Measurements from ENCODE around the gene EGFR. TPM values are rescaled to one million over a fixed set of nuclear protein-coding genes. Genes with fewer than 3 reads are reported as not detected.

EGFR gene
- total RNA-seq, 1 experiment from 2014 or later, result 50.0 TPM

DNA sequence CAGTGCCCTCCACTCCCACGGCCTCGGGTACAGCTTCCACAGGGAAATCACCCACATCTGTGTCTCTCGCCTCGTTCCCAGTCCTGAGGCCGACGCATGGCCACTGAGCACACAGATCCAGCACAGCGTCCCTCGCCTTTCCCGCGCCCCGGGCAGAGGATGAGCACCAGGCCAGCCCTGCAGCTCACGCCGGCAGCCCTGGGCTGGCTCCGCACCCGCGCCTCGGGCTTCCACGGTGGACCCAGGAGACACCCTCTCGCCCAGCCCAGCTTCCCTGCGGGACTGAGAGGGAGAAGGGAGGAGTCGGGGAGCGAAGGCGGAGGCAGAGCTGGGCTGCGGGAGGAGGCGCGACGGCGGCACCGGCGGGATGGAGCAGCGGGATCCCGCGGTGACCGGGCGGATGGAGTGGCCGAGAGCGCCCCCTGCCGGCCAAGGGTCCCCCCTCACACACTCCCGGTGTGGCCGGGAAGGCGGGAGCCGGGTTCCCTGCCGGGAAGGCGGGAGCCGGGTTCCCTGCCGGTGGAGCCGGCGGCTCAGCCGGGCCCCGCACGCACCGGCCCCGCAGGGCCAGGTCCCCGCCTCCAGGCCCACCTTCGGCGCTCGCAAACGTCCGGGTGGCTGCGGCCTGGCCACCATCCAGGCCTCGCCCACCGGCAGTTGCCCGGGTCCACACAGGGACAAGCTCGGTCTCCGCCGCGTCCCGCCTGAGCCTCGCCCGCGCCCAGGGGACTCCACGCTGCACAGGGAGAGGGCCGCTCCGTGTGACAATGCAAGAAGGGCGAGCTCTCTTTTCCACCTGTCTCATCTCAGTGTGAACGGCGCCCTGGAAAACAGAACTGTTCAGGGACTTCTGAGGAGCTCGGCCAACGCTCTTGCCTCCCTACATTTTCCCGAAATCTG, 236.0 kb downstream of the EGFR start:
- peak overlapping the region; percentile 72 for H3K4me3 ChIP-seq (ENCODE audit: low read length)
- no peaks in the 10 kb centered on the region for H3K27me3 ChIP-seq (ENCODE audit: low read length)
- TF ChIP-seq EZH2 (IDR thresholded peaks at IDR 0.05; ENCODE audit: low read length, unreplicated experiment) (no peak), EZH2phosphoT487 (IDR thresholded peaks at IDR 0.05; ENCODE audit: borderline replicate concordance, low read length) (no peak)
- TF ChIP-seq, protein P1, sequence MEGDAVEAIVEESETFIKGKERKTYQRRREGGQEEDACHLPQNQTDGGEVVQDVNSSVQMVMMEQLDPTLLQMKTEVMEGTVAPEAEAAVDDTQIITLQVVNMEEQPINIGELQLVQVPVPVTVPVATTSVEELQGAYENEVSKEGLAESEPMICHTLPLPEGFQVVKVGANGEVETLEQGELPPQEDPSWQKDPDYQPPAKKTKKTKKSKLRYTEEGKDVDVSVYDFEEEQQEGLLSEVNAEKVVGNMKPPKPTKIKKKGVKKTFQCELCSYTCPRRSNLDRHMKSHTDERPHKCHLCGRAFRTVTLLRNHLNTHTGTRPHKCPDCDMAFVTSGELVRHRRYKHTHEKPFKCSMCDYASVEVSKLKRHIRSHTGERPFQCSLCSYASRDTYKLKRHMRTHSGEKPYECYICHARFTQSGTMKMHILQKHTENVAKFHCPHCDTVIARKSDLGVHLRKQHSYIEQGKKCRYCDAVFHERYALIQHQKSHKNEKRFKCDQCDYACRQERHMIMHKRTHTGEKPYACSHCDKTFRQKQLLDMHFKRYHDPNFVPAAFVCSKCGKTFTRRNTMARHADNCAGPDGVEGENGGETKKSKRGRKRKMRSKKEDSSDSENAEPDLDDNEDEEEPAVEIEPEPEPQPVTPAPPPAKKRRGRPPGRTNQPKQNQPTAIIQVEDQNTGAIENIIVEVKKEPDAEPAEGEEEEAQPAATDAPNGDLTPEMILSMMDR (conservative IDR thresholded peaks at IDR 0.05; ENCODE audit: low read depth, low read length), result peak; percentile 69
- no peaks in the 10 kb centered on the region for H3K79me2 ChIP-seq (ENCODE audit: low read length)
- H3K9me2 ChIP-seq (replicated peaks; ENCODE audit: low read length), result no peaks in the 10 kb centered on the region
- peak overlapping the region; percentile 47 for H3K27ac ChIP-seq (ENCODE audit: low read length)
- no TSS peak for BruUV-seq (replicated peaks)
- H2AFZ ChIP-seq (ENCODE audit: low read length), result peak overlapping the region; percentile 98
- ChIA-PET CTCF (interaction anchor here (0.5 to 2.4 kb wide), 22 partner anchors 9 to 512 kb away, joined by 3 to 24 read pairs (median 4); partner anchors contain the start of gene SEC61G), POLR2A (ENCODE audit: unreplicated experiment) (interaction anchor here (0.6 to 0.7 kb wide), 2 partner anchors 104 to 483 kb away, joined by 3 read pairs; no protein-coding TSS in a partner anchor)
- peak; percentile 82 for DNase-seq
- H3K4me1 ChIP-seq (ENCODE audit: insufficient read depth, low read length), result peaks cover 9% of the 10 kb centered on the region; the same call in 1 of the 2 replicates
- H3K9ac ChIP-seq (ENCODE audit: low read length), result peak overlapping the region; percentile 83
- H3F3A ChIP-seq (ENCODE audit: low read length, unreplicated experiment), result no peaks in the 10 kb centered on the region
- intact Hi-C loops (cut with micrococcal nuclease), result loop anchor here (1.0 to 5.0 kb wide), 9 partner anchors 68 to 482 kb away; no protein-coding TSS in a partner anchor
- H3K36me3 ChIP-seq (ENCODE audit: low read depth, low read length), result no peaks in the 10 kb centered on the region
- H4K20me1 ChIP-seq (ENCODE audit: low read length), result no peaks in the 10 kb centered on the region
- peak overlapping the region; percentile 94 for H3K4me2 ChIP-seq (ENCODE audit: low read length)
- peak; percentile 91 for ATAC-seq
- H3K9me3 ChIP-seq (ENCODE audit: low read length), result no peaks in the 10 kb centered on the region

DNA sequence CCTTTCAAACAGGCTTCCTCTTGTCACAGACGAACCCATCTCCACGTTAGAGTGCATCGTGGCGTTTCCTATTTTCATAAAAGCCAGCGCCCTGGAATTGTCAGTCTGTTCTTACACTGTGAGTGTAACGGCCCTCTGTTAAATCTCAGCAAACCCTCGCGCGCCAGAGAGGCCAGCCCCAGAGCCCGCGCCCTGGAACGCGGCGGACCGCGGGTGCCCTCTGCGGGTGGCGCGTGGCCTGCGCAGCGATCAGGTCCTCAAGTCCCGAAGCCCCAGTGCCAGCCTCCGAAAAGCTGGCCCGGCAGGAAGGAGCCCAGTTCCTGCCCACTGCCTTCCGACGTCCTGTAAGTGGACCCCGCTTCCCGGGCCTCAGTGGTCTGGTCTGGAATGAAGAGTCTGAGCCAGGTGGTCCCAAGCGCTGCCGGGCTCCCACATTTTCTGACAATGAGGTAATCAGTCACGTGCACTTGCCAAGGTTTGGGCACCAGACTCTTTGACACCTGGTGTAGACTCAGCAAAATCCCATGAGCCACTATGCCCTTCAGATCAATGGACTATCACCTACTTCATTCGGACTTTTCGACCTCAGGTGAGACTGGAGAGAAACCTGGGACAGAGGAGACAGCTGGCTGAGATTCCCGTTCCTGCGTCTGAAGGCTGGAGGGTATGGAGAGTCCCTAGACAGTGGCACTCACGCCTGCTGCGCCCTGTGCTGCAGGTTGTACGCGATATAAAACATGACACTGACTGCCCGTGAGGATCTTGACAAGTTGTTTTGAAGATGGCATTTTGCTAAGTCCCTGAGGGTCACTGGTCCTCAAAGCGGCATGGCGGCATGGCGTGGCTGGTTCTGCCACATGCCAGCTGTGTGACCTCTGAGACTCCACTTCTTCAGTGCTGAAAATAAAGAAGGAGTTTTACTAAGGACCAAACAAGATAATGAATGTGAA, 237.0 kb downstream of the EGFR start:
- Histone ChIP-seq H3K4me3 (ENCODE audit: low read length) (peak overlapping the region; percentile 72), H3K9me3 (ENCODE audit: low read length) (no peaks in the 10 kb centered on the region), H3K27ac (ENCODE audit: low read length) (peak overlapping the region; percentile 47), H3K9me2 (replicated peaks; ENCODE audit: low read length) (no peaks in the 10 kb centered on the region), H3K79me2 (ENCODE audit: low read length) (no peaks in the 10 kb centered on the region), H3F3A (ENCODE audit: low read length, unreplicated experiment) (no peaks in the 10 kb centered on the region), H3K9ac (ENCODE audit: low read length) (peak overlapping the region; percentile 83), H4K20me1 (ENCODE audit: low read length) (no peaks in the 10 kb centered on the region), H2AFZ (ENCODE audit: low read length) (peak overlapping the region; percentile 98), H3K27me3 (ENCODE audit: low read length) (no peaks in the 10 kb centered on the region), H3K36me3 (ENCODE audit: low read depth, low read length) (no peaks in the 10 kb centered on the region), H3K4me2 (ENCODE audit: low read length) (peak overlapping the region; percentile 94), H3K4me1 (ENCODE audit: insufficient read depth, low read length) (peaks cover 9% of the 10 kb centered on the region; the same call in 1 of the 2 replicates)
- no TSS peak for BruUV-seq (replicated peaks)
- peak; percentile 84 for ATAC-seq
- TF ChIP-seq, protein P1 (conservative IDR thresholded peaks at IDR 0.05; ENCODE audit: low read depth, low read length), result peak; percentile 90
- TF ChIP-seq EZH2 (IDR thresholded peaks at IDR 0.05; ENCODE audit: low read length, unreplicated experiment), result no peak
- DNase-seq, result peak; percentile 85
- ChIA-PET CTCF (interaction anchor here (0.5 to 2.4 kb wide), 18 partner anchors 10 to 513 kb away, joined by 3 to 24 read pairs (median 4); partner anchors contain the start of gene SEC61G), POLR2A (ENCODE audit: unreplicated experiment) (interaction anchor here (0.6 to 0.7 kb wide), 3 partner anchors 105 to 484 kb away, joined by 3 read pairs; no protein-coding TSS in a partner anchor)
- intact Hi-C loops (cut with micrococcal nuclease), result loop anchor here (1.0 to 5.0 kb wide), 9 partner anchors 68 to 482 kb away; no protein-coding TSS in a partner anchor
